H9 (cell line): ENCODE results near the gene BARHL2. TPM values are rescaled to one million over a fixed set of nuclear protein-coding genes. Genes with fewer than 3 reads are reported as not detected.

ENCODE experiments used
- DNase-seq: peaks from one replicate; pipeline ENCODE4 v3.0.0-alpha.2; 2017
- H2AFZ ChIP-seq: one replicate; pipeline ENCODE4 v1.6.1; 2013; ENCODE audit warnings: mild to moderate bottlenecking, low read length, control low read depth, moderate library complexity
- H2AK5ac ChIP-seq: 2 replicates; pipeline ENCODE4 v1.6.1; 2013; ENCODE audit warnings: low read length, control low read depth, mixed read lengths; ENCODE audit not compliant: insufficient read length
- H2BK120ac ChIP-seq: one replicate; pipeline ENCODE4 v1.6.1; 2013; ENCODE audit warnings: low read depth, mild to moderate bottlenecking, low read length, control low read depth, inconsistent platforms; ENCODE audit not compliant: poor library complexity, severe bottlenecking
- H2BK12ac ChIP-seq: 2 replicates; pipeline ENCODE4 v1.6.1; 2013; ENCODE audit warnings: low read length, control low read depth, mixed read lengths, low read depth; ENCODE audit not compliant: insufficient read length
- H2BK15ac ChIP-seq: 2 replicates; pipeline ENCODE4 v1.6.1; 2013; ENCODE audit warnings: low read depth, low read length, control low read depth
- H2BK20ac ChIP-seq: one replicate; pipeline ENCODE4 v1.6.1; 2013; ENCODE audit warnings: low read depth, mild to moderate bottlenecking, low read length, control low read depth, inconsistent platforms; ENCODE audit not compliant: poor library complexity, severe bottlenecking
- H2BK5ac ChIP-seq: 2 replicates; pipeline ENCODE4 v1.6.1; 2013; ENCODE audit warnings: low read length, control low read depth, mixed read lengths; ENCODE audit not compliant: insufficient read length
- H3K14ac ChIP-seq: 2 replicates; pipeline ENCODE4 v1.6.1; 2013; ENCODE audit warnings: low read length, control low read depth; ENCODE audit not compliant: insufficient read depth
- H3K18ac ChIP-seq: 2 replicates; pipeline ENCODE4 v1.6.1; 2013; ENCODE audit warnings: low read depth, mild to moderate bottlenecking, mixed read lengths, low read length, control low read depth; ENCODE audit not compliant: insufficient read length
- H3K23ac ChIP-seq: 2 replicates; pipeline ENCODE4 v1.6.1; 2013; ENCODE audit warnings: low read length, control low read depth, mixed read lengths, low read depth; ENCODE audit not compliant: insufficient read length
- H3K23me2 ChIP-seq: 2 replicates; pipeline ENCODE4 v1.6.1; 2013; ENCODE audit warnings: low read depth, mild to moderate bottlenecking, mixed read lengths, low read length, control low read depth; ENCODE audit not compliant: insufficient read length, poor library complexity, severe bottlenecking
- H3K27ac ChIP-seq: 2 replicates; pipeline ENCODE4 v1.5.1; 2013; ENCODE audit warnings: low read length, control low read depth, mixed read lengths, low read depth; ENCODE audit not compliant: insufficient read length
- H3K27me3 ChIP-seq: 2 replicates; pipeline ENCODE4 v1.6.1; 2013; ENCODE audit warnings: low read length, control low read depth, inconsistent platforms; ENCODE audit not compliant: insufficient read depth
- H3K4ac ChIP-seq: 2 replicates; pipeline ENCODE4 v1.6.1; 2013; ENCODE audit warnings: low read depth, mild to moderate bottlenecking, control low read depth, inconsistent platforms, low read length, moderate library complexity
- H3K4me1 ChIP-seq: 2 replicates; pipeline ENCODE4 v1.6.1; 2013; ENCODE audit warnings: low read length, control low read depth, inconsistent platforms; ENCODE audit not compliant: insufficient read depth
- H3K4me2 ChIP-seq: 2 replicates; pipeline ENCODE4 v1.6.1; 2013; ENCODE audit warnings: low read length, control low read depth, mixed read lengths; ENCODE audit not compliant: insufficient read length, insufficient read depth
- H3K56ac ChIP-seq: 2 replicates; pipeline ENCODE4 v1.6.1; 2013; ENCODE audit warnings: low read depth, mild to moderate bottlenecking, mixed read lengths, low read length, control low read depth; ENCODE audit not compliant: insufficient read length
- H3K79me1 ChIP-seq: 2 replicates; pipeline ENCODE4 v1.6.1; 2013; ENCODE audit warnings: low read depth, mild to moderate bottlenecking, moderate library complexity, low read length, control low read depth, inconsistent platforms; ENCODE audit not compliant: insufficient read depth, poor library complexity, severe bottlenecking
- H3K79me2 ChIP-seq: 2 replicates; pipeline ENCODE4 v1.6.1; 2013; ENCODE audit warnings: low read length, control low read depth, inconsistent platforms; ENCODE audit not compliant: insufficient read depth
- H3K9ac ChIP-seq: 2 replicates; pipeline ENCODE4 v1.6.1; 2013; ENCODE audit warnings: low read length, control low read depth, mixed read lengths; ENCODE audit not compliant: insufficient read length; ENCODE audit errors: extremely low read depth
- H3K9me3 ChIP-seq: one replicate; pipeline ENCODE4 v1.6.1; 2013; ENCODE audit warnings: low read depth, low read length, inconsistent platforms; ENCODE audit not compliant: control insufficient read depth
- H3T11ph ChIP-seq: one replicate; pipeline ENCODE4 v1.6.1; 2013; ENCODE audit warnings: mild to moderate bottlenecking, low read length, control low read depth, inconsistent platforms
- H4K20me1 ChIP-seq: one replicate; pipeline ENCODE4 v1.6.1; 2013; ENCODE audit not compliant: control insufficient read depth, insufficient read length, insufficient read depth
- H4K5ac ChIP-seq: 2 replicates; pipeline ENCODE4 v1.6.1; 2013; ENCODE audit warnings: low read depth, mild to moderate bottlenecking, mixed read lengths, low read length, control low read depth; ENCODE audit not compliant: insufficient read length
- H4K8ac ChIP-seq: replicated peaks from 2 replicates; pipeline ENCODE4 v1.6.1; 2013; ENCODE audit warnings: low read length, control low read depth, mixed read lengths, low read depth; ENCODE audit not compliant: insufficient read length
- H4K91ac ChIP-seq: 2 replicates; pipeline ENCODE4 v1.6.1; 2013; ENCODE audit warnings: low read depth, mild to moderate bottlenecking, moderate library complexity, mixed read lengths, low read length, control low read depth; ENCODE audit not compliant: insufficient read length
- H3K27ac Mint-ChIP-seq, 3 experiments: 2 replicates in 2 of 3; 3 replicates in 1 of 3; pipeline ENCODE4 v1.8.0; 2020 to 2021; ENCODE audit warnings: mixed read lengths in 3 of 3, mild to moderate bottlenecking in 1 of 3, moderate library complexity in 1 of 3
- H3K27me3 Mint-ChIP-seq: 2 replicates; pipeline ENCODE4 v1.8.0; 2021; ENCODE audit warnings: low read depth, mild to moderate bottlenecking, moderate library complexity, mixed read lengths
- H3K36me3 Mint-ChIP-seq, 3 experiments: 2 replicates in 2 of 3; 3 replicates in 1 of 3; pipeline ENCODE4 v1.8.0; 2020 to 2021; ENCODE audit warnings: low read depth in 3 of 3, mixed read lengths in 3 of 3; ENCODE audit not compliant: insufficient read depth in 1 of 3
- H3K4me1 Mint-ChIP-seq, 2 experiments: 2 replicates each; pipeline ENCODE4 v1.8.0; 2020; ENCODE audit warnings: mixed read lengths in 2 of 2
- H3K4me3 Mint-ChIP-seq, 2 experiments: 2 replicates in 1 of 2; 3 replicates in 1 of 2; pipeline ENCODE4 v1.8.0; 2020 to 2021; ENCODE audit warnings: mild to moderate bottlenecking in 2 of 2, mixed read lengths in 2 of 2, moderate library complexity in 1 of 2
- H3K9me3 Mint-ChIP-seq, 2 experiments: 2 replicates in 1 of 2; 3 replicates in 1 of 2; pipeline ENCODE4 v1.8.0; 2020; ENCODE audit warnings: mild to moderate bottlenecking in 2 of 2, mixed read lengths in 2 of 2, moderate library complexity in 1 of 2
- WGBS: extraction: QIAGEN DNeasy Blood & Tissue Kit; methylation state at CpG from one replicate; pipeline ENCODE4 v1.1.7; 2013; ENCODE audit warnings: missing lambda C conversion rate, low lambda C conversion rate, mixed read lengths; ENCODE audit not compliant: insufficient read length; ENCODE audit errors: extremely low coverage; 5-methylcytosine and 5-hydroxymethylcytosine counted together
- total RNA-seq: library from RNA; stranded (reverse); gene quantifications from 2 replicates; pipeline ENCODE4 v1.2.1, GENCODE V29; 2021
- TF ChIP-seq, protein P1 (sequence below): fragments of 200-600 bp; sonication (generic); conservative IDR thresholded peaks from 3 replicates; pipeline ENCODE4 v1.8.0; 2021; ENCODE audit warnings: antibody characterized with exemption, mild to moderate bottlenecking

Gene BARHL2
- total RNA-seq, 1 experiment from 2014 or later: not detected

DNA sequence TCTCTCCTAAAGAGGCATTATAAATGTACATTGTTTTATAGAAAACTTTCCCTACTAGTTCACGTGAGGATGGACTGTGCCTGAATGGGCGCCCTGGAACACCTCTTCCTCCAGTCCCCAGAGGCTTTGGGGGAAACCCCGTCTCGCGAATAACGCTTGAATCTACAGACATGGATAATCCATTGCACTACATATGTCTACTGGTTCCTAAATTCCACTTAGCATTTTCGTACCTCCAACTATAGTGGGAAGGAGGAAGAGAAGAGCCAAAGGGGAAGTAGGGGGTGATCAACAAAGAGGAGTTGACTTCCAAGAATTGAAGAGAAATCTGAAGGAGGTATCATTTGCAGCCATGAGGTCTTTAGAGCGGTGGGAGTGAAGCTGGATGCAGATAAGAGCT, 11.1 kb downstream of the BARHL2 start:
- Histone ChIP-seq H3K23me2 (peaks cover 8% of the 10 kb centered on the region), H3T11ph (no peak overlapping the region), H3K4ac (no peak overlapping the region), H3K4me1 (no peaks in the 10 kb centered on the region), H3K23ac (no peak overlapping the region), H2AK5ac (no peak overlapping the region), H2BK20ac (no peak overlapping the region), H3K4me2 (peak overlapping the region; percentile 25), H2AFZ (no peak overlapping the region), H3K79me2 (no peaks in the 10 kb centered on the region), H3K27ac (no peak overlapping the region), H3K14ac (no peak overlapping the region), H3K9ac (no peak overlapping the region), H3K27me3 (peaks cover 66% of the 10 kb centered on the region), H3K79me1 (no peaks in the 10 kb centered on the region), H3K18ac (no peak overlapping the region), H4K91ac (no peak overlapping the region), H4K20me1 (no peaks in the 10 kb centered on the region), H3K56ac (no peak overlapping the region), H2BK15ac (no peak overlapping the region), H3K9me3 (no peaks in the 10 kb centered on the region), H2BK12ac (no peak overlapping the region), H4K5ac (no peak overlapping the region), H2BK120ac (no peak overlapping the region), H2BK5ac (no peak overlapping the region), H4K8ac (no peak overlapping the region)
- H3K27me3 Mint-ChIP-seq: peaks cover 96% of the 10 kb centered on the region
- H3K9me3 Mint-ChIP-seq: peaks cover 0 to 4% of the 10 kb centered on the region in 2 experiments; a peak in 2 of 5 replicates
- no peaks in the 10 kb centered on the region; a peak in 1 of 7 replicates for H3K36me3 Mint-ChIP-seq
- H3K4me1 Mint-ChIP-seq: peaks cover 20 to 38% of the 10 kb centered on the region in 2 experiments
- peak overlapping the region; percentile 51 to 75 for H3K4me3 Mint-ChIP-seq
- no peak for DNase-seq
- no peak overlapping the region for H3K27ac Mint-ChIP-seq
- TF ChIP-seq, protein P1, sequence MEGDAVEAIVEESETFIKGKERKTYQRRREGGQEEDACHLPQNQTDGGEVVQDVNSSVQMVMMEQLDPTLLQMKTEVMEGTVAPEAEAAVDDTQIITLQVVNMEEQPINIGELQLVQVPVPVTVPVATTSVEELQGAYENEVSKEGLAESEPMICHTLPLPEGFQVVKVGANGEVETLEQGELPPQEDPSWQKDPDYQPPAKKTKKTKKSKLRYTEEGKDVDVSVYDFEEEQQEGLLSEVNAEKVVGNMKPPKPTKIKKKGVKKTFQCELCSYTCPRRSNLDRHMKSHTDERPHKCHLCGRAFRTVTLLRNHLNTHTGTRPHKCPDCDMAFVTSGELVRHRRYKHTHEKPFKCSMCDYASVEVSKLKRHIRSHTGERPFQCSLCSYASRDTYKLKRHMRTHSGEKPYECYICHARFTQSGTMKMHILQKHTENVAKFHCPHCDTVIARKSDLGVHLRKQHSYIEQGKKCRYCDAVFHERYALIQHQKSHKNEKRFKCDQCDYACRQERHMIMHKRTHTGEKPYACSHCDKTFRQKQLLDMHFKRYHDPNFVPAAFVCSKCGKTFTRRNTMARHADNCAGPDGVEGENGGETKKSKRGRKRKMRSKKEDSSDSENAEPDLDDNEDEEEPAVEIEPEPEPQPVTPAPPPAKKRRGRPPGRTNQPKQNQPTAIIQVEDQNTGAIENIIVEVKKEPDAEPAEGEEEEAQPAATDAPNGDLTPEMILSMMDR: no peak
- no CpG with 5 or more reads among the region's 8 CpGs for WGBS
